ENCODE data around the gene GDF11.

GDF11 gene

DNA sequence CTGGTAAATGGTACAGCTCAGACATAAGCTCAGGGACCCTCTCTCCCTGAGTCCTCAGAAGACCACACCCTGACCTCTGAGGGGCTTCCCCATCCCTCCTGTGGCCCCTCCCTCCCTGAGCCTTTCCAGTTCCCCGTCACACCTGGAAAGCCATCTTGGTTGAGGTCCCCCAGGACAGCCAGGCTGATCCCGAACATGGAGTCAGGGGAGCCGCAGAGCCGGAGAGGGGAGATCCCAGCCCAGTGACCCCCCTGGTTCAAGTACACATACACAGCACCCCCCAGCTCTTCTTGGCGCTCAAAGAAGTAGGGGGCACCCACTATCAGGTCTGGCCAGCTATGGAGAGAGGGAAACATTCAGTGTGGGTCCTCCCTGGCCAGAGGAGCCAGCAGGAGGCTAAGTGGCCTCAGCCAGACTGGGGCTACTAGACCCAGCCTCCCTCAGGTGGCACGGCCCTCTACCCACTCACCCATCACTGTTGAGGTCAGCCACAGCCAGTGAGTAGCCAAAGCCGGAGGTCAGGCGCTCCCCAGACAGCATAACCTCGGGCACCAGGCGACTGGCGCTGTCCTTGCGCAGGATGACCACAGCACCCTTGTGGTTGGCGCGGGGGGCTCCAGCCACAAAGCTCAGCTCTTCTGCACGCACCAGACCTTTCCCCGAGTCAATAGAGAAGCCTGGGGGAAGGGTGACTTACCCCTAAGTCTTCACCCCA is 44.5 kb upstream of the GDF11 start:
- no peak for DNase-seq (ENCODE audit: low spot score)
- H2AK5ac ChIP-seq (ENCODE audit: low read depth, low read length), result no peak overlapping the region
- H3K4me1 ChIP-seq (ENCODE audit: control insufficient read depth in 2 of 2, insufficient read depth in 1 of 2, low read depth in 1 of 2, low read length in 2 of 2), result no peaks in the 10 kb centered on the region

GRCh38 chr12:55698965-55699364 is 44.0 kb upstream of the GDF11 start:
- Histone ChIP-seq H3K79me1 (ENCODE audit: low read depth, low read length) (peaks cover 3% of the 10 kb centered on the region), H3K4me1 (ENCODE audit: control insufficient read depth in 2 of 2, insufficient read depth in 1 of 2, low read depth in 1 of 2, low read length in 2 of 2) (peaks cover 0 to 1% of the 10 kb centered on the region in 2 donors), H3K14ac (ENCODE audit: low read length) (no peak overlapping the region), H3K9ac (ENCODE audit: low read depth, low read length, poor library complexity) (no peak overlapping the region), H3K18ac (ENCODE audit: low read length) (no peak overlapping the region), H2BK120ac (ENCODE audit: low read depth, low read length) (no peak overlapping the region), H4K91ac (ENCODE audit: low read depth, low read length, poor library complexity) (no peak overlapping the region), H3K4me3 (ENCODE audit: low read length in 2 of 2) (no peak overlapping the region), H3K9me3 (replicated peaks in 1 of 2; ENCODE audit: control insufficient read depth in 2 of 2, insufficient read depth in 1 of 2, low read depth in 1 of 2, low read length in 2 of 2) (no peaks in the 10 kb centered on the region), H2BK5ac (ENCODE audit: low read length) (no peak overlapping the region), H3K27me3 (ENCODE audit: control insufficient read depth in 3 of 3, insufficient read depth in 3 of 3, low read depth in 1 of 3, low read length in 3 of 3) (no peaks in the 10 kb centered on the region), H3K23ac (ENCODE audit: low read depth, low read length, poor library complexity) (no peak overlapping the region), H2AFZ (ENCODE audit: low read length) (no peak overlapping the region), H2BK15ac (ENCODE audit: low read length) (no peak overlapping the region), H2BK12ac (ENCODE audit: low read length) (no peak overlapping the region), H3K27ac (replicated peaks; ENCODE audit: low read length) (no peak overlapping the region), H3K36me3 (replicated peaks in 1 of 2; ENCODE audit: control insufficient read depth in 2 of 2, insufficient read depth in 2 of 2, low read length in 2 of 2) (peaks cover 14 to 36% of the 10 kb centered on the region in 2 donors), H3K4ac (ENCODE audit: low read length) (no peak overlapping the region), H2AK5ac (ENCODE audit: low read depth, low read length) (no peak overlapping the region), H3K4me2 (ENCODE audit: insufficient read depth, low read length, poor library complexity, severe bottlenecking) (no peak overlapping the region), H4K8ac (ENCODE audit: low read depth, low read length) (no peak overlapping the region)
- WGBS, 2 donors (ENCODE audit: extremely low coverage in 2 of 2, insufficient read length in 2 of 2, insufficient replicate concordance in 1 of 2), result no CpG with 5 or more reads among the region's 1 CpG
- DNase-seq (ENCODE audit: low spot score), result no peak

More for the DNA sequence above, 44.5 kb upstream of the GDF11 start:
- Histone ChIP-seq H2BK120ac (ENCODE audit: low read depth, low read length) (no peak overlapping the region), H4K91ac (ENCODE audit: low read depth, low read length, poor library complexity) (no peak overlapping the region), H3K4me2 (ENCODE audit: insufficient read depth, low read length, poor library complexity, severe bottlenecking) (no peak overlapping the region), H2BK15ac (ENCODE audit: low read length) (no peak overlapping the region), H2BK12ac (ENCODE audit: low read length) (no peak overlapping the region), H3K23ac (ENCODE audit: low read depth, low read length, poor library complexity) (no peak overlapping the region), H3K9me3 (replicated peaks in 1 of 2; ENCODE audit: control insufficient read depth in 2 of 2, insufficient read depth in 1 of 2, low read depth in 1 of 2, low read length in 2 of 2) (no peaks in the 10 kb centered on the region), H3K27me3 (ENCODE audit: control insufficient read depth in 3 of 3, insufficient read depth in 3 of 3, low read depth in 1 of 3, low read length in 3 of 3) (no peaks in the 10 kb centered on the region), H3K18ac (ENCODE audit: low read length) (peak overlapping the region; percentile 29), H2AFZ (ENCODE audit: low read length) (no peak overlapping the region), H4K8ac (ENCODE audit: low read depth, low read length) (no peak overlapping the region), H3K14ac (ENCODE audit: low read length) (no peak overlapping the region), H3K4ac (ENCODE audit: low read length) (no peak overlapping the region), H3K79me1 (ENCODE audit: low read depth, low read length) (peaks cover 3% of the 10 kb centered on the region), H3K9ac (ENCODE audit: low read depth, low read length, poor library complexity) (peak overlapping the region; percentile 13), H2BK5ac (ENCODE audit: low read length) (no peak overlapping the region), H3K36me3 (replicated peaks in 1 of 2; ENCODE audit: control insufficient read depth in 2 of 2, insufficient read depth in 2 of 2, low read length in 2 of 2) (peaks cover 14 to 40% of the 10 kb centered on the region in 2 donors), H3K4me3 (ENCODE audit: low read length in 2 of 2) (no peak overlapping the region), H3K27ac (replicated peaks; ENCODE audit: low read length) (no peak overlapping the region)
- WGBS, 2 donors (ENCODE audit: extremely low coverage in 2 of 2, insufficient read length in 2 of 2, insufficient replicate concordance in 1 of 2), result no CpG with 5 or more reads among the region's 16 CpGs

DNA sequence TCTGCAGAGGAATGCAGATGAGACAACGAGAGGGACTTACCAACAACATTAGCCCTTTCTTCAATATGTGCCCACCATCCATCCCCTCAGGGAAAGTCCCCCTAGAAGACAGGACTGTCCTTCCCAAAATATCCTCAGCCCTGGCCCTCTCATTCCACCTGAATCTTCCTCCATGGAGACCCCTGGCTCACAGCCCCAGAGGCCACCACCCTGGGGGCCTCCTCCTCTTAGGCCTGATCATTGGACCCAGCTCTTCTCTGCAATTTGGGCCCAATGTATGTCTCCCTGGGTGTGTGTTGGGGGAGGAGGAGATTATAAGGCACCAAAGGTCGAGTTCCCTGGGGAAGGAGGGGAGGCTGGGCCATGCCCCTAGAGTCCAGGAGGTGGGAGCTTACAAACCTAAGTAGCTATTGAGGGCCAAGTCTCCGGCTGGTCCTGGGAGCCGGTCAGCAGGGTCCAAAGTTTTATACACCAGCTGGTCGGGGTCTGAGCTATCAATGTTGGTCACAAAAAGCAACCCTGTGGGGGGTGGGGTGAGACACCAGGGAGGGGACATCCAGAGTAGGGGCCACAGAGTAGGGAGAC is 43.4 kb upstream of the GDF11 start:
- Histone ChIP-seq H4K91ac (ENCODE audit: low read depth, low read length, poor library complexity) (no peak overlapping the region), H3K4me3 (ENCODE audit: low read length in 2 of 2) (no peak overlapping the region), H3K4ac (ENCODE audit: low read length) (no peak overlapping the region), H3K4me2 (ENCODE audit: insufficient read depth, low read length, poor library complexity, severe bottlenecking) (no peak overlapping the region), H2BK12ac (ENCODE audit: low read length) (no peak overlapping the region), H2AK5ac (ENCODE audit: low read depth, low read length) (no peak overlapping the region), H3K9me3 (replicated peaks in 1 of 2; ENCODE audit: control insufficient read depth in 2 of 2, insufficient read depth in 1 of 2, low read depth in 1 of 2, low read length in 2 of 2) (no peaks in the 10 kb centered on the region), H3K4me1 (ENCODE audit: control insufficient read depth in 2 of 2, insufficient read depth in 1 of 2, low read depth in 1 of 2, low read length in 2 of 2) (peaks cover 0 to 1% of the 10 kb centered on the region in 2 donors), H2BK15ac (ENCODE audit: low read length) (no peak overlapping the region), H3K79me1 (ENCODE audit: low read depth, low read length) (peaks cover 3% of the 10 kb centered on the region), H2BK120ac (ENCODE audit: low read depth, low read length) (no peak overlapping the region), H4K8ac (ENCODE audit: low read depth, low read length) (no peak overlapping the region), H3K9ac (ENCODE audit: low read depth, low read length, poor library complexity) (no peak overlapping the region), H3K23ac (ENCODE audit: low read depth, low read length, poor library complexity) (no peak overlapping the region), H3K18ac (ENCODE audit: low read length) (no peak overlapping the region), H3K36me3 (replicated peaks in 1 of 2; ENCODE audit: control insufficient read depth in 2 of 2, insufficient read depth in 2 of 2, low read length in 2 of 2) (peaks cover 14 to 30% of the 10 kb centered on the region in 2 donors), H3K27me3 (ENCODE audit: control insufficient read depth in 3 of 3, insufficient read depth in 3 of 3, low read depth in 1 of 3, low read length in 3 of 3) (no peaks in the 10 kb centered on the region), H3K14ac (ENCODE audit: low read length) (no peak overlapping the region), H2BK5ac (ENCODE audit: low read length) (no peak overlapping the region), H3K27ac (replicated peaks; ENCODE audit: low read length) (no peak overlapping the region), H2AFZ (ENCODE audit: low read length) (no peak overlapping the region)
- no CpG with 5 or more reads among the region's 5 CpGs for WGBS, 2 donors (ENCODE audit: extremely low coverage in 2 of 2, insufficient read length in 2 of 2, insufficient replicate concordance in 1 of 2)
- no peak for DNase-seq (ENCODE audit: low spot score)

GRCh38 chr12:55700255-55701018 is 42.5 kb upstream of the GDF11 start:
- no peak overlapping the region for H2BK5ac ChIP-seq (ENCODE audit: low read length)
- peaks cover 6% of the 10 kb centered on the region in 2 donors for H3K4me1 ChIP-seq (ENCODE audit: control insufficient read depth in 2 of 2, insufficient read depth in 1 of 2, low read depth in 1 of 2, low read length in 2 of 2)
- H3K18ac ChIP-seq (ENCODE audit: low read length), result no peak overlapping the region
- H2BK12ac ChIP-seq (ENCODE audit: low read length), result no peak overlapping the region
- H2AFZ ChIP-seq (ENCODE audit: low read length), result no peak overlapping the region
- no peak overlapping the region for H3K4me2 ChIP-seq (ENCODE audit: insufficient read depth, low read length, poor library complexity, severe bottlenecking)
- H2AK5ac ChIP-seq (ENCODE audit: low read depth, low read length), result peak overlapping the region; percentile 5
- no peak overlapping the region for H3K4me3 ChIP-seq (ENCODE audit: low read length in 2 of 2)
- H3K36me3 ChIP-seq (replicated peaks in 1 of 2; ENCODE audit: control insufficient read depth in 2 of 2, insufficient read depth in 2 of 2, low read length in 2 of 2), result peaks cover 8 to 24% of the 10 kb centered on the region in 2 donors
- H4K91ac ChIP-seq (ENCODE audit: low read depth, low read length, poor library complexity), result no peak overlapping the region
- no peak overlapping the region for H3K4ac ChIP-seq (ENCODE audit: low read length)
- H4K8ac ChIP-seq (ENCODE audit: low read depth, low read length), result peak overlapping the region; percentile 84
- H3K9ac ChIP-seq (ENCODE audit: low read depth, low read length, poor library complexity), result peak overlapping the region; percentile 27
- H3K79me1 ChIP-seq (ENCODE audit: low read depth, low read length), result peaks cover 5% of the 10 kb centered on the region
- WGBS, 2 donors (ENCODE audit: extremely low coverage in 2 of 2, insufficient read length in 2 of 2, insufficient replicate concordance in 1 of 2), result no CpG with 5 or more reads among the region's 21 CpGs
- peak overlapping the region; percentile 34 for H3K23ac ChIP-seq (ENCODE audit: low read depth, low read length, poor library complexity)
- no peak overlapping the region for H3K14ac ChIP-seq (ENCODE audit: low read length)
- H3K27me3 ChIP-seq (ENCODE audit: control insufficient read depth in 3 of 3, insufficient read depth in 3 of 3, low read depth in 1 of 3, low read length in 3 of 3), result no peaks in the 10 kb centered on the region
- no peak overlapping the region for H2BK15ac ChIP-seq (ENCODE audit: low read length)
- no peak overlapping the region for H2BK120ac ChIP-seq (ENCODE audit: low read depth, low read length)
- H3K27ac ChIP-seq (replicated peaks; ENCODE audit: low read length), result no peak overlapping the region
- DNase-seq (ENCODE audit: low spot score), result no peak
- no peaks in the 10 kb centered on the region for H3K9me3 ChIP-seq (replicated peaks in 1 of 2; ENCODE audit: control insufficient read depth in 2 of 2, insufficient read depth in 1 of 2, low read depth in 1 of 2, low read length in 2 of 2)

Measured in neuronal stem cell (in vitro differentiated cells).